SK-N-MC (cell line): ENCODE measurements around the gene CBY1.

Experiments used
- EZH2 ChIP-seq: fragments of 200-600 bp; sonication (generic); IDR thresholded peaks from one replicate; pipeline ENCODE4 v1.6.1; 2017; ENCODE audit warnings: antibody characterized with exemption
- POLR2AphosphoS5 ChIP-seq: IDR thresholded peaks from 2 replicates; pipeline ENCODE4 v1.6.1; 2012; ENCODE audit warnings: mild to moderate bottlenecking, low read depth, low read length, borderline replicate concordance

- TF ChIP-seq EZH2: no peak
- TF ChIP-seq POLR2AphosphoS5: no peak
Observed at GRCh38 chr22:38715852-38716251, 59.4 kb downstream of the CBY1 start.
